ENCODE measurements around the gene CCDC201.

DNA sequence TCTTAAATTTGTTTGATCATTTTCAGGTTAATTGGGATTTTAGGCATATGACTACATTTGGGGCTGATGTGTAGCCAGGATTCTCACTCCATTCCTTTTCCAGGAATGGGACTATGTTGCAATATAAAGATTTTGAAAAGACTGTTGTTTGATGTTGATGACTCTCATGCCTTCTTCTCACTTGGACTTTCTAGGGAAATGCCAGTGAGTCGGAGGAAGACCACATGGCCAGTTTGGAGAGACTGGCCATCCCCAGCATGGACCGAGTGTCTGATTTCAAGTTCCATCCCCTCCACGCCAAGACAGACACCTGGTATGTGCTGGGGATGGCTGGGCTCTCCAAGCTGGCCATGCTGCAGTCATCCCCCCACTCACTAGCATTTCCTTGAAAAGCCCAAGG lies 42.7 kb upstream of the CCDC201 start:
- TF ChIP-seq EZH2 (IDR thresholded peaks at IDR 0.05; ENCODE audit: borderline replicate concordance, low read length) (no peak), CTCF (conservative IDR thresholded peaks at IDR 0.05 in 1 of 2, IDR thresholded peaks at IDR 0.05 in 1 of 2; ENCODE audit: extremely low read depth in 1 of 2, insufficient read depth in 1 of 2, low read depth in 1 of 2, low read length in 2 of 2) (no peak)
